HepG2 (cell line): Measurements from ENCODE around the gene WWC2. TPM values are rescaled to one million over a fixed set of nuclear protein-coding genes. Genes with fewer than 3 reads are reported as not detected.

Source experiments
- ATAC-seq: fragments of 200-7000 bp; cut with Tn5 transposase; 3 replicates; pipeline ENCODE4 v1.9.1; 2020; ENCODE audit warnings: mild to moderate bottlenecking, moderate library complexity
- BruUV-seq: library from RNA; stranded (reverse); fragments of 400-500 nt; replicated peaks from 2 replicates; lab custom pipeline; 2021; lab: Mats Ljungman, UMichigan
- CTCF ChIA-PET: fragments of 300-600 bp; formaldehyde crosslinking; extraction: SDS; loops from one replicate; lab custom pipeline; 2021; ENCODE audit warnings: low total read pairs, inconsistent platforms, low intra/inter-chr PET ratio; lab: Yijun Ruan, JAX
- POLR2A ChIA-PET: fragments of 350-600 bp; sonication (Branson Sonifier 250); formaldehyde crosslinking; loops from one replicate; lab custom pipeline; 2020; ENCODE audit warnings: antibody characterized with exemption, inconsistent platforms; lab: Yijun Ruan, JAX
- DNase-seq: peaks from one replicate; pipeline ENCODE4 v3.0.0-alpha.2; 2015; ENCODE audit warnings: low spot score
- FAIRE-seq: peaks from 3 replicates; lab custom pipeline; 2011; peaks lifted over from hg19 to GRCh38; lab: Jason Lieb, UNC
- H2AFZ ChIP-seq: one replicate; pipeline ENCODE4 v1.6.1; 2011; ENCODE audit warnings: low read length, inconsistent platforms
- H3K27ac ChIP-seq: fragments of 300-600 bp; 3 replicates; pipeline ENCODE4 v1.8.0; 2011; ENCODE audit warnings: mixed run types, mild to moderate bottlenecking, mixed read lengths, low read length, inconsistent platforms; ENCODE audit not compliant: insufficient read depth; ENCODE audit errors: extremely low read length
- H3K27me3 ChIP-seq, 2 experiments: fragments of 200-600 bp in 1 of 2; 2 replicates in 1 of 2; 3 replicates in 1 of 2; pipeline versions ENCODE4 v1.6.0 to v1.8.0; 2011; ENCODE audit warnings: low read length in 2 of 2, mild to moderate bottlenecking in 2 of 2, moderate library complexity in 2 of 2, inconsistent platforms in 1 of 2; ENCODE audit not compliant: insufficient read depth in 2 of 2, control insufficient read depth in 1 of 2
- H3K36me3 ChIP-seq, 2 experiments: fragments of 200-600 bp in 1 of 2; replicated peaks in 1 of 2; 2 replicates in 1 of 2; 3 replicates in 1 of 2; pipeline versions ENCODE4 v1.5.1 to v1.8.0; 2011; ENCODE audit warnings: low read length in 2 of 2, inconsistent platforms in 1 of 2; ENCODE audit not compliant: insufficient read depth in 2 of 2, control insufficient read depth in 1 of 2
- H3K4me1 ChIP-seq: 2 replicates; pipeline ENCODE4 v1.5.1; 2012; ENCODE audit warnings: low read length, inconsistent platforms; ENCODE audit not compliant: insufficient read depth
- H3K4me2 ChIP-seq: 2 replicates; pipeline ENCODE4 v1.6.0; 2011; ENCODE audit warnings: low read depth, low read length, inconsistent platforms
- H3K4me3 ChIP-seq, 3 experiments: fragments of 200-600 bp in 1 of 3; sonication (generic), shearing (Covaris generic) in 1 of 3; replicated peaks in 1 of 3; 2 replicates each; pipeline ENCODE4 v1.5.1; 2011 to 2016; ENCODE audit warnings: low read length in 3 of 3, inconsistent platforms in 2 of 3, low read depth in 2 of 3, mild to moderate bottlenecking in 2 of 3, control low read depth in 1 of 3, mixed read lengths in 1 of 3; ENCODE audit not compliant: insufficient read depth in 1 of 3
- H3K79me2 ChIP-seq: one replicate; pipeline ENCODE4 v1.6.1; 2011; ENCODE audit warnings: low read length, inconsistent platforms; ENCODE audit not compliant: insufficient read depth
- H3K9ac ChIP-seq: 2 replicates; pipeline ENCODE4 v1.6.0; 2011; ENCODE audit warnings: mild to moderate bottlenecking, low read depth, low read length, inconsistent platforms; ENCODE audit not compliant: insufficient read depth
- H3K9me3 ChIP-seq: 2 replicates; pipeline ENCODE4 v1.5.1; 2012; ENCODE audit warnings: mild to moderate bottlenecking, low read length
- H4K20me1 ChIP-seq: 2 replicates; pipeline ENCODE4 v1.6.0; 2011; ENCODE audit warnings: inconsistent platforms, mild to moderate bottlenecking, low read length, moderate library complexity; ENCODE audit not compliant: insufficient read depth
- CENPX ChIP-seq: sonication (generic); formaldehyde crosslinking; IDR thresholded peaks from 2 replicates; pipeline ENCODE4 v1.9.0; 2021; ENCODE audit warnings: mild to moderate bottlenecking, missing genetic modification reagents, moderate library complexity
- HIVEP1 ChIP-seq: sonication (generic); formaldehyde crosslinking; IDR thresholded peaks from 2 replicates; pipeline ENCODE4 v1.4.0; 2020; ENCODE audit warnings: mild to moderate bottlenecking, missing genetic modification reagents
- HMGXB3 ChIP-seq: sonication (generic); formaldehyde crosslinking; IDR thresholded peaks from 2 replicates; pipeline ENCODE4 v1.4.0; 2020; ENCODE audit warnings: missing genetic modification reagents, borderline replicate concordance
- HNF4A ChIP-seq: sonication (generic); formaldehyde crosslinking; IDR thresholded peaks from 2 replicates; pipeline ENCODE4 v1.4.0; 2020; ENCODE audit warnings: missing genetic modification reagents
- HNF4G ChIP-seq, 2 experiments: sonication (generic) in 1 of 2; formaldehyde crosslinking in 1 of 2; IDR thresholded peaks; 2 replicates each; pipeline versions ENCODE4 v1.4.0 to v1.6.1; 2011 to 2020; ENCODE audit warnings: borderline replicate concordance in 2 of 2, low read depth in 2 of 2, mild to moderate bottlenecking in 2 of 2, low read length in 1 of 2, missing genetic modification reagents in 1 of 2, moderate library complexity in 1 of 2
- JARID2 ChIP-seq: sonication (generic); formaldehyde crosslinking; IDR thresholded peaks from 2 replicates; pipeline ENCODE4 v1.8.1; 2023; ENCODE audit warnings: missing genetic modification reagents, inconsistent platforms; ENCODE audit not compliant: insufficient replicate concordance
- MAFG ChIP-seq: sonication (generic); formaldehyde crosslinking; IDR thresholded peaks from 2 replicates; pipeline ENCODE4 v1.5.1; 2020; ENCODE audit warnings: mild to moderate bottlenecking, missing genetic modification reagents
- MEF2D ChIP-seq: sonication (generic); formaldehyde crosslinking; IDR thresholded peaks from 2 replicates; pipeline ENCODE4 v1.5.1; 2020; ENCODE audit warnings: mild to moderate bottlenecking, missing genetic modification reagents
- PHF21A ChIP-seq: sonication (generic); formaldehyde crosslinking; IDR thresholded peaks from 2 replicates; pipeline ENCODE4 v1.5.0; 2020; ENCODE audit warnings: mild to moderate bottlenecking, missing genetic modification reagents
- PITX1 ChIP-seq: sonication (generic); formaldehyde crosslinking; IDR thresholded peaks from 2 replicates; pipeline ENCODE4 v1.5.1; 2020; ENCODE audit warnings: mild to moderate bottlenecking, missing genetic modification reagents
- SMC3 ChIP-seq: IDR thresholded peaks from 2 replicates; pipeline ENCODE4 v1.6.1; 2011; ENCODE audit warnings: low read length, improper control_type of control experiment
- SP1 ChIP-seq, 2 experiments: fragments of 450-650 bp in 1 of 2; sonication (generic) in 1 of 2; formaldehyde crosslinking in 1 of 2; IDR thresholded peaks; 2 replicates each; pipeline versions ENCODE4 v1.4.0 to v1.6.1; 2016 to 2020; ENCODE audit warnings: missing genetic modification reagents in 1 of 2
- TCF7L2 ChIP-seq: IDR thresholded peaks from 2 replicates; pipeline ENCODE4 v1.6.1; 2011; ENCODE audit warnings: mild to moderate bottlenecking, low read depth, low read length, moderate library complexity
- ZFP62 ChIP-seq: sonication (generic); formaldehyde crosslinking; IDR thresholded peaks from 2 replicates; pipeline ENCODE4 v1.4.0; 2020; ENCODE audit warnings: missing genetic modification reagents
- ZSCAN21 ChIP-seq: sonication (generic); formaldehyde crosslinking; IDR thresholded peaks from 2 replicates; pipeline ENCODE4 v1.8.0; 2022; ENCODE audit warnings: mild to moderate bottlenecking, missing genetic modification reagents, moderate library complexity, borderline replicate concordance
- whole genome bisulfite sequencing: methylation state at CpG from one replicate; pipeline ENCODE4 v1.1.6; 2017; ENCODE audit warnings: low lambda C conversion rate; 5-methylcytosine and 5-hydroxymethylcytosine counted together
- in situ Hi-C: cut with HindIII; loops from 2 replicates; pipeline ENCODE4 v1.10.0; 2017; ENCODE audit warnings: low pct_unique_long_range_greater_than_20kb; ENCODE audit not compliant: extremely low pct_ligation_motif_present
- intact Hi-C: fragments of 100-400 bp; cut with micrococcal nuclease; formaldehyde crosslinking; loops from one replicate; pipeline ENCODE4 v1.10.0; 2022; ENCODE audit not compliant: unreplicated experiment
- polyA plus RNA-seq, 8 experiments: library from polyadenylated mRNA; depleted of rRNA in 3 of 8; stranded (reverse) in 7 of 8; unstranded in 1 of 8; fragments of >200 nt; fragmentation: Illumina TruSeq in 4 of 8; extraction: Trizol in 4 of 8; gene quantifications; 2 replicates each; pipeline versions ENCODE4 v1.2.1 to v1.2.3, GENCODE V29; 2011 to 2016; ENCODE audit warnings: low read depth in 4 of 8, missing spikeins in 1 of 8, mixed read lengths in 1 of 8; ENCODE audit not compliant: insufficient read depth in 1 of 8
- total RNA-seq, 5 experiments: library from RNA; depleted of rRNA; stranded (reverse); fragments of >200 nt; fragmentation: Illumina TruSeq; extraction: Trizol; gene quantifications; 2 replicates each; pipeline ENCODE4 v1.2.3, GENCODE V29; 2016; ENCODE audit warnings: low read depth in 1 of 5
- TF ChIP-seq, protein P1 (sequence below): sonication (generic); formaldehyde crosslinking; IDR thresholded peaks from 2 replicates; pipeline ENCODE4 v1.4.0; 2020; ENCODE audit warnings: missing genetic modification reagents
- TF ChIP-seq, protein P2 (sequence below): sonication (generic); formaldehyde crosslinking; IDR thresholded peaks from 2 replicates; pipeline ENCODE4 v1.5.0; 2020; ENCODE audit warnings: missing genetic modification reagents, mild to moderate bottlenecking, borderline replicate concordance

WWC2 gene
- total and polyA plus RNA-seq, 2 of the 13 experiments (the other 11 are each of a cell fraction or from before 2014, with no cell fraction given): 40.0 to 50.1 TPM

- Histone ChIP-seq H3K79me2 (peaks cover 80% of the 10 kb centered on the region), H3K9me3 (no peaks in the 10 kb centered on the region), H3K27me3 (no peaks in the 10 kb centered on the region), H3K4me1 (peaks cover 78% of the 10 kb centered on the region), H3K36me3 (no peaks in the 10 kb centered on the region), H4K20me1 (peaks cover 49% of the 10 kb centered on the region), H3K9ac (no peak overlapping the region), H3K4me2 (no peak overlapping the region), H3K27ac (peak overlapping the region; percentile 44), H3K4me3 (no peak overlapping the region), H2AFZ (no peak overlapping the region)
- intact Hi-C loops: loop anchor here (5.0 kb wide), 2 partner anchors 38 to 112 kb away; no protein-coding TSS in a partner anchor
- in situ Hi-C loops: no loop called here
- WGBS: 69% methylated on average over 5 of the region's 5 CpGs
- no TSS peak for BruUV-seq
- DNase-seq: no peak
- ChIA-PET CTCF (no interaction called here), POLR2A (no interaction called here)
- no peak for FAIRE-seq
- peak; percentile 23; the same call in 1 of the 3 replicates for ATAC-seq
- TF ChIP-seq MAFG (CRISPR knock-in tag) (no peak), CENPX (CRISPR knock-in tag) (no peak), HNF4G (IDR thresholded peaks at IDR 0.05; ENCODE audit: borderline replicate concordance, low read depth, low read length) (peak; percentile 34; the same call in 1 of the 2 replicates), HNF4G (CRISPR knock-in tag; IDR thresholded peaks at IDR 0.05; ENCODE audit: borderline replicate concordance, low read depth) (no peak), PITX1 (no peak), JARID2 (no peak), HNF4A (CRISPR knock-in tag) (peak; percentile 49), HMGXB3 (no peak), ZSCAN21 (CRISPR knock-in tag) (no peak), TCF7L2 (no peak), MEF2D (CRISPR knock-in tag) (no peak), PHF21A (CRISPR knock-in tag) (no peak), SMC3 (no peak), HIVEP1 (CRISPR knock-in tag) (no peak), ZFP62 (CRISPR knock-in tag) (no peak), SP1 (IDR thresholded peaks at IDR 0.05) (no peak), SP1 (CRISPR knock-in tag; IDR thresholded peaks at IDR 0.05) (no peak)
- TF ChIP-seq, protein P1, sequence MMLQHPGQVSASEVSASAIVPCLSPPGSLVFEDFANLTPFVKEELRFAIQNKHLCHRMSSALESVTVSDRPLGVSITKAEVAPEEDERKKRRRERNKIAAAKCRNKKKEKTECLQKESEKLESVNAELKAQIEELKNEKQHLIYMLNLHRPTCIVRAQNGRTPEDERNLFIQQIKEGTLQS (CRISPR knock-in tag): no peak
- TF ChIP-seq, protein P2, sequence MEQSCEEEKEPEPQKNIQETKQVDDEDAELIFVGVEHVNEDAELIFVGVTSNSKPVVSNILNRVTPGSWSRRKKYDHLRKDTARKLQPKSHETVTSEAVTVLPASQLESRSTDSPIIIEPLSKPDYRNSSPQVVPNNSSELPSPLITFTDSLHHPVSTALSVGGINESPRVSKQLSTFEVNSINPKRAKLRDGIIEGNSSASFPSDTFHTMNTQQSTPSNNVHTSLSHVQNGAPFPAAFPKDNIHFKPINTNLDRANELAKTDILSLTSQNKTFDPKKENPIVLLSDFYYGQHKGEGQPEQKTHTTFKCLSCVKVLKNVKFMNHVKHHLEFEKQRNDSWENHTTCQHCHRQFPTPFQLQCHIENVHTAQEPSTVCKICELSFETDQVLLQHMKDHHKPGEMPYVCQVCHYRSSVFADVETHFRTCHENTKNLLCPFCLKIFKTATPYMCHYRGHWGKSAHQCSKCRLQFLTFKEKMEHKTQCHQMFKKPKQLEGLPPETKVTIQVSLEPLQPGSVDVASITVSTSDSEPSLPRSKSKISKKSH (CRISPR knock-in tag): no peak
Measured at GRCh38 chr4:183149616-183150539, 50.8 kb downstream of the WWC2 start.
